ENCODE results near the gene PLXNA2. TPM values are rescaled to one million over a fixed set of nuclear protein-coding genes. Genes with fewer than 3 reads are reported as not detected.

PLXNA2 gene
- total RNA-seq, 1 donor from 2014 or later = 9.0 TPM

GRCh38 chr1:208215393-208215792, 28.8 kb downstream of the PLXNA2 start:
- TF ChIP-seq CTCF (IDR thresholded peaks at IDR 0.05; ENCODE audit: insufficient read depth, low read length, severe bottlenecking) = no peak
- DNase-seq (ENCODE audit: low read depth) (no peak), FAIRE-seq (no peak)
- H3K27me3 ChIP-seq (ENCODE audit: control insufficient read depth, insufficient read depth, low read length) = no peaks in the 10 kb centered on the region
- no peak overlapping the region for H3K4me3 ChIP-seq (ENCODE audit: low read depth, low read length)
- H3K36me3 ChIP-seq (ENCODE audit: control insufficient read depth, insufficient read depth, low read length) = peaks cover 15% of the 10 kb centered on the region

GRCh38 chr1:208213786-208214185, 30.4 kb downstream of the PLXNA2 start:
- no peak for TF ChIP-seq CTCF (IDR thresholded peaks at IDR 0.05; ENCODE audit: insufficient read depth, low read length, severe bottlenecking)
- no peak for FAIRE-seq
- Histone ChIP-seq H3K4me3 (ENCODE audit: low read depth, low read length) (no peak overlapping the region), H3K36me3 (ENCODE audit: control insufficient read depth, insufficient read depth, low read length) (peaks cover 18% of the 10 kb centered on the region), H3K27me3 (ENCODE audit: control insufficient read depth, insufficient read depth, low read length) (no peaks in the 10 kb centered on the region)
- peak; percentile 48 for DNase-seq (ENCODE audit: low read depth)

GRCh38 chr1:208212893-208213292, 31.3 kb downstream of the PLXNA2 start:
- no peak for DNase-seq (ENCODE audit: low read depth)
- TF ChIP-seq CTCF (IDR thresholded peaks at IDR 0.05; ENCODE audit: insufficient read depth, low read length, severe bottlenecking) = no peak
- no peak overlapping the region for H3K4me3 ChIP-seq (ENCODE audit: low read depth, low read length)
- H3K27me3 ChIP-seq (ENCODE audit: control insufficient read depth, insufficient read depth, low read length) = no peaks in the 10 kb centered on the region
- peaks cover 18% of the 10 kb centered on the region for H3K36me3 ChIP-seq (ENCODE audit: control insufficient read depth, insufficient read depth, low read length)
- no peak for FAIRE-seq

- Histone ChIP-seq H3K27me3 (ENCODE audit: control insufficient read depth, insufficient read depth, low read length) (no peaks in the 10 kb centered on the region), H3K4me3 (ENCODE audit: low read depth, low read length) (no peak overlapping the region), H3K36me3 (ENCODE audit: control insufficient read depth, insufficient read depth, low read length) (peaks cover 15% of the 10 kb centered on the region)
- no peak for TF ChIP-seq CTCF (IDR thresholded peaks at IDR 0.05; ENCODE audit: insufficient read depth, low read length, severe bottlenecking)
- FAIRE-seq (no peak), DNase-seq (ENCODE audit: low read depth) (no peak)
Observed at GRCh38 chr1:208211921-208212843, 32.0 kb downstream of the PLXNA2 start.

GRCh38 chr1:208209896-208210589, 34.1 kb downstream of the PLXNA2 start:
- H3K4me3 ChIP-seq (ENCODE audit: low read depth, low read length) = no peak overlapping the region
- TF ChIP-seq CTCF (IDR thresholded peaks at IDR 0.05; ENCODE audit: insufficient read depth, low read length, severe bottlenecking) = no peak
- DNase-seq (ENCODE audit: low read depth) (no peak), FAIRE-seq (no peak)
- peaks cover 7% of the 10 kb centered on the region for H3K36me3 ChIP-seq (ENCODE audit: control insufficient read depth, insufficient read depth, low read length)
- no peaks in the 10 kb centered on the region for H3K27me3 ChIP-seq (ENCODE audit: control insufficient read depth, insufficient read depth, low read length)

Measured in bronchial epithelial cell (primary cell).